Mucosa of stomach (tissue), 1 donor: ENCODE results near the gene ZNF335.
"Not testable (repeated sequence)": the region's sequence is repeated elsewhere in the genome, so short reads cannot be mapped to it uniquely, and the experiment has no call there.

ENCODE experiments used
- H3K27me3 ChIP-seq: one replicate; pipeline ENCODE4 v1.7.0; 2013; ENCODE audit warnings: mild to moderate bottlenecking, low read length; ENCODE audit not compliant: control insufficient read depth, insufficient read depth
- H3K36me3 ChIP-seq: one replicate; pipeline ENCODE4 v1.7.0; 2013; ENCODE audit warnings: low read length; ENCODE audit not compliant: control insufficient read depth, insufficient read depth
- H3K4me1 ChIP-seq: one replicate; pipeline ENCODE4 v1.7.0; 2013; ENCODE audit warnings: mild to moderate bottlenecking, low read length; ENCODE audit not compliant: control insufficient read depth, insufficient read depth
- H3K4me3 ChIP-seq: one replicate; pipeline ENCODE4 v1.7.0; 2013; ENCODE audit warnings: low read length
- H3K9ac ChIP-seq: one replicate; pipeline ENCODE4 v1.7.0; 2013; ENCODE audit warnings: mild to moderate bottlenecking, low read length, moderate library complexity
- H3K9me3 ChIP-seq: one replicate; pipeline ENCODE4 v1.7.0; 2013; ENCODE audit warnings: mild to moderate bottlenecking, low read length, moderate library complexity; ENCODE audit not compliant: control insufficient read depth
- donor health status: Pancreatic carcinoma.

Gene ZNF335

DNA sequence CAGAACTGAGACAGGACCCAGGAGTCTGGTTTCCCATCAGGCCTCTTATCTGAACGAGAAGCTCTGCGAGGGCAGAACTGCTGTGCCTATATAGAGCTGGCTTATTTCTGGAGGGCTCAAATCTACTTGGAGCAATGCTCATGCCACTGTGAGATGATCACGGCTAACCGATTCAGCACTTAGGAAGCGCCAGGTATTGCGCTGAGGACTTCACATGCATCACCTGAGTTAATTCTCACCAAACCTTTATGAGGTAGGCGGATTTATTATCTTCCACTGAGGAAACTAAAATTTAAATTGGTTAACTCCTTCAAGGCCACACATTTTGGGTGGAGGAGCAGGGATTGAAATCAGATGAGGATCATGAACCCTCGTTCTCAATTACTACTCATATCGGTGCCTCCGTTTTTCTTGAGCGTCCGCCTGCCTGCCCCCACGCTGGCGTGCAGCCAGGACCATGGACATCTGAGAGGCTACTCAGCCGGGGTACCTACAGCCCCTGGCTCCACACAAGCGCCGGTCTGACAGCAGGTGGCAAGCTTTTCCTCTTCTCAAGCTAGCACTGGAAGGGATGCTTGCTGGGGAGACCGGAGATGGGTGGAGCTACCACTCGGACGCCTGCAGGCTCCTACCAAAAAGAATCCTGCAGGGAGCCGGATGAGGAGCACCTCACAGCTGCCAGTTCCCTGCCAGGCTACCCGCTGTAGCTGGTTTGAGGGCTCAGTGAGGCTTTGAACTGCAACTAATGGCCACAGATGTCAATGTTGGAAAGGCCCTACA is 38.5 kb downstream of the ZNF335 start:
- Histone ChIP-seq H3K4me3 (peak overlapping the region; percentile 97), H3K4me1 (peaks cover 10% of the 10 kb centered on the region), H3K36me3 (peaks cover under 1% of the 10 kb centered on the region), H3K27me3 (no peaks in the 10 kb centered on the region), H3K9me3 (no peaks in the 10 kb centered on the region), H3K9ac (peak overlapping the region; percentile 100)

DNA sequence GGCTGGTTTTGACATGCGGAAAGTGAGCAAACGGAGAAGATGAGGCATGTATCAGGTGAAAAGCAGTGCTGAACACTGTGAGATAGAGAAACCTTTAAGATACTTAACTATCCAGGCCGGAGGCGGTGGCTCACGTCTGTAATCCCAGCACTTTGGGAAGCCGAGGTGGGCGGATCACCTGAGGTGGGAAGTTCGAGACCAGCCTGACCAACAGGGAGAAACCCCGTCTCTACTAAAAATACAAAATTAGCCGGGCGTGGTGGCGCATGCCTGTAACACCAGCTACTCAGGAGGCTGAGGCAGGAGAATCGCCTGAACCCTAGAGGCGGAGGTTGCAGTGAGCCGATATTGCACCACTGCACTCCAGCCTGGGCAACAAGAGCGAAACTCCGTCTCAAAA is 40.3 kb downstream of the ZNF335 start:
- not testable (repeated sequence) for H3K9ac ChIP-seq, H3K27me3 ChIP-seq, H3K36me3 ChIP-seq, H3K4me3 ChIP-seq, H3K9me3 ChIP-seq
- peaks cover 15% of the 10 kb centered on the region for H3K4me1 ChIP-seq

DNA sequence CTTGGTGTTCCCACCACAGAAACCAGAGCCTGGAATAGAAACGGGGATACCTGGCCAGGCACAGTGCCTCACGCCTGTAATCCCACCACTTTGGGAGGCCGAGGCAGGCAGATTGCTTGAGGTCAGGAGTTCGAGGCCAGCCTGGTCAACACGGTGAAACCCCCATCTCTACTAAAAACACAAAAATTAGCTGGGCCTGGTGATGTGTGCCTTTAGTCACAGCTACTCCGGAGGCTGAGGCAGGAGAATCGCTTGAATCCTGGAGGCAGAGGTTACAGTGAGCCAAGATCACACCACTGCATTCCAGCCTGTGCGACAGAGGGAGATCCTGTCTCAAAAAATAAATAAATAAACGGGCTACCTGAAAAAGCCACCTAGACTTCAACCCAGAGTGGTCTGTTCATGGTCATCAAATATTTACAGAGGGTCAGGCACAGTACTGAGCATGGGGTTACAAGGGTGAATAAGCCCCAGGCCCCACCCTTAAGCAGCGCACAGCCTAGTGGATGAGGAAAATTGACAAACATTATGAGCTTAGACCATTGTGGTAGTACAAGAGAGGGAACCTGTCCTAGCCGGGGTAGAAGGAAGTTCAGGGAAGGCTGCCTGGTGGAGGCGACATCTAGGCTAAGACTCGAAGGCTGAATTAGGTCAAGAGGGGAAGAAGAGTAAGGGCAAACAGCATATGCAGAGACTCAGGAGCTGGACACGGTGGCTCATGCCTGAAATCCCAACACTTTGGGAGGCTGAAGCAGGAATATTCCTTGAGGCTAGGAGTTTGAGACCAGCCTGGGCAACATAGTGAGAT is 44.7 kb downstream of the ZNF335 start:
- Histone ChIP-seq H3K36me3 (no peaks in the 10 kb centered on the region), H3K27me3 (no peaks in the 10 kb centered on the region), H3K4me1 (peaks cover 5% of the 10 kb centered on the region), H3K4me3 (no peak overlapping the region), H3K9ac (no peak overlapping the region), H3K9me3 (no peaks in the 10 kb centered on the region)

GRCh38 chr20:45926731-45927070 is 45.3 kb downstream of the ZNF335 start:
- peaks cover 5% of the 10 kb centered on the region for H3K4me1 ChIP-seq
- H3K4me3 ChIP-seq: no peak overlapping the region
- no peaks in the 10 kb centered on the region for H3K9me3 ChIP-seq
- H3K36me3 ChIP-seq: no peaks in the 10 kb centered on the region
- no peak overlapping the region for H3K9ac ChIP-seq
- no peaks in the 10 kb centered on the region for H3K27me3 ChIP-seq

DNA sequence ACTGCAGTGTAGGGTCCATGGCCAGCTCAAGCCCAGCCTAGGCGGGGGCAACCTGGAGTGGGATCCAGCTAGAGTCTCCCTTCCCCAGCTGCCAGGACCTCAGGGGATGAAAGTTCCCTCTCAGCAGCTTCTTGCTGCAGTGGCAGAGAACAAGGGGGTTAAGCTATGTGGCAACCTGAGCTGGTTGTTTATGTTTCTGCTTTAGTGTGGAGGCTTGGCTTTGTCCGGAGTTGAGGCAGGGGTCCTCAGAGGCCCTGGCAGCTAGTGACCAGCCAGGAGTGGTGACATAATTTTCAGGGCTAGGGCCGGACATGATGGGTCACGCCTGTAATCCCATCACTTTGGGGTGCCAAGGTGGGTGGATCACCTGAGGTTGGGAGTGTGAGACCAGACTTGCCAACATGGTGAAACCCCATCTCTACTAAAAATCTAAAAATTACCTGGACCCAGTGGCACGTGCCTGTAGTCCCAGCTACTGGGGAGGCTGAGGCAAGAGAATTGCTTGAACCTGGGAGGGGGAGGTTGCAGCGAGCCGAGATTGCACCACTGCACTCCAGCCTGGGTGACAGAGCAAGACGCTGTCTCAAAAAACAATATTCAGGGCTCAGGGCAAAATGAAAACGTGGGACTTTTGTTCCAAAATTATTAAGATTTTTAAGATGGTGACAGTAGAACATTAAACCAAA is 46.0 kb downstream of the ZNF335 start:
- no peaks in the 10 kb centered on the region for H3K27me3 ChIP-seq
- H3K9ac ChIP-seq: no peak overlapping the region
- no peaks in the 10 kb centered on the region for H3K9me3 ChIP-seq
- no peaks in the 10 kb centered on the region for H3K36me3 ChIP-seq
- H3K4me1 ChIP-seq: peaks cover 5% of the 10 kb centered on the region
- H3K4me3 ChIP-seq: no peak overlapping the region

- H3K4me1 ChIP-seq: peaks cover 5% of the 10 kb centered on the region
- no peaks in the 10 kb centered on the region for H3K27me3 ChIP-seq
- H3K4me3 ChIP-seq: no peak overlapping the region
- no peak overlapping the region for H3K9ac ChIP-seq
- H3K36me3 ChIP-seq: no peaks in the 10 kb centered on the region
- no peaks in the 10 kb centered on the region for H3K9me3 ChIP-seq
These were observed 47.4 kb downstream of the ZNF335 start for GRCh38 chr20:45924391-45925261.

DNA sequence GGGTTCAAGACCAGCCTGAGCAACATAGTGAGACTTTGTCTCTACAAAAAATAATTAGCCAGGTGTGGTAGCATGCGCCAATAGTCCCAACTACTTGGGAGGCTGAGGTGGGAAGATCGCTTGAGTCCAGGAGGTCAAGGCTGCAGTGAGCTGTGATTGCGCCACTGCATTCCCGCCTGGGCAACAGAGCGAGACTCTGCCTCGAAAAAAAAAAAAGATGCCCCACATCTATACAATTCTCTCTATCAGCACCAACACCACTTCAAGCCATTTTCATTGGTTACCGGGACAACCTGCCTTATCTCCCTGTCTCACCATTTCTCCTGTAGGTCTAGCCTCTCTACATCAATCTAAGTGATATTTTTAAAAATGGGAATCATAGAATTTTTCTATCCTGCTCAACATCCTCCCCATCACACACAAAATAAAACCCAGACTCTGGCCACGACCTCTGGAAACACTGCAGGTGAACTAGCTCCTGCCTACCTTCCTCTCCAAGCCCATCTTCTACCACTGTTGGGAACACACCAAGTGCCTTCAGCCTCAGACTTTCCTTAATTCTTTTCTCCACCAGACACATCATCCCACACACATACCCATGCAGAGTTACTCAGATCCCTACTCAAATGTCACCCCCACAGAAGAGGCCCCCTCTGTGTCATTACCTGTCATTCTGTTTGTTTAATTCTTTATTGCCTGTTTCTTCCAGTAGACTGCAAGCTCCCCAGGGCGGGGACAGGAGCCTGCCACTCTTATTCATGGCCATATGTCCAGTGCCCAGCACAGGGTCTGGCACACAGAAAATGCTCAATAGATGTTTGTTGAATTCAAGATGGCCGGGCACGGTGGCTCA is 50.4 kb downstream of the ZNF335 start:
- H3K9ac ChIP-seq: no peak overlapping the region
- no peaks in the 10 kb centered on the region for H3K36me3 ChIP-seq
- H3K9me3 ChIP-seq: no peaks in the 10 kb centered on the region
- no peaks in the 10 kb centered on the region for H3K27me3 ChIP-seq
- no peak overlapping the region for H3K4me3 ChIP-seq
- H3K4me1 ChIP-seq: peaks cover 5% of the 10 kb centered on the region

GRCh38 chr20:45920462-45921336 is 51.3 kb downstream of the ZNF335 start:
- Histone ChIP-seq H3K9ac (no peak overlapping the region), H3K9me3 (no peaks in the 10 kb centered on the region), H3K4me3 (no peak overlapping the region), H3K4me1 (peaks cover 5% of the 10 kb centered on the region), H3K36me3 (no peaks in the 10 kb centered on the region), H3K27me3 (no peaks in the 10 kb centered on the region)

DNA sequence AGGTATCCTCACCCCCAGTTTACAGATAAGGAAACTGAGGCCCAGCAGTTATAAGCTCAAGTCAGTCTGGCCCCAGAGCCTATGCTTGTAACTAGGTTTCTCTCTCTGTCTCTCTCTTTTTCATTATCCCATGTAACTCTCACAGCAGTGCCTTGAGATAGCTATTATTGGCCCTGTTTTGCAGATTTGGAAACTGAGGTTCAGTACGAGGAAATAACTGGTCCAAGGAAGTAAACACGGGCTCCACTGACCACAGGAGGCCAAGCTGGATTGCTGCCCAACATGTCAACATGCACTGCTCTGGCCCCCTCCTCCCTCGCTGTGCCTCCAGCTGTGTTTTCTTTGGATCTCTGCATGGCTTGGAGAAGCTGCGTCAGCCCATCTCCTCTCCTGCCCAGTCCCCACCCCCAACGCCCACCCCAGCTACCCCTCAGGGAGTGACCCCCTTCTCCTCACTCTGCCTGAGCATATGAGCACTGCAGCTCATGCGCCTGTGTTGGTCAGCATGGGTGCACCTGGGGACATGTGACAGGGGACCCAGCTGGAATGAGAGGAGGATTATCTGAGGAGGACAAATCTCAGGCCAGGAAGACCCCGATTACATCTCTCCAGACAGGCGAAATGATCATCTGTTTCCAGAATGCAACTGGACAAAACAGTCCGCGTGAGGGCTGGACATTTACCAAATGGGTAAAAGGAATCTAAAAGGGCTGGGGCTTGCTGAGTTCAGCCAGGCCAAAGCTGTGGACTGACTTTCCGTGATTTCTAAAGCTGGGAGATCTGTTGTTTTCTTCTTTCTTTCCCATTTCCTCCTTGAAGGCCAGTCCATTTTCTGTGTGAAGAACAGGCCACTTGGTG is 52.2 kb downstream of the ZNF335 start:
- Histone ChIP-seq H3K4me1 (peaks cover 7% of the 10 kb centered on the region), H3K4me3 (no peak overlapping the region), H3K36me3 (no peaks in the 10 kb centered on the region), H3K27me3 (no peaks in the 10 kb centered on the region), H3K9me3 (no peaks in the 10 kb centered on the region), H3K9ac (no peak overlapping the region)
